ENCODE data around the gene NCK2. TPM values are rescaled to one million over a fixed set of nuclear protein-coding genes. Genes with fewer than 3 reads are reported as not detected.

NCK2 gene
- total RNA-seq, 4 donors from 2014 or later, result 59.8 to 130 (median 96.2) TPM

DNA sequence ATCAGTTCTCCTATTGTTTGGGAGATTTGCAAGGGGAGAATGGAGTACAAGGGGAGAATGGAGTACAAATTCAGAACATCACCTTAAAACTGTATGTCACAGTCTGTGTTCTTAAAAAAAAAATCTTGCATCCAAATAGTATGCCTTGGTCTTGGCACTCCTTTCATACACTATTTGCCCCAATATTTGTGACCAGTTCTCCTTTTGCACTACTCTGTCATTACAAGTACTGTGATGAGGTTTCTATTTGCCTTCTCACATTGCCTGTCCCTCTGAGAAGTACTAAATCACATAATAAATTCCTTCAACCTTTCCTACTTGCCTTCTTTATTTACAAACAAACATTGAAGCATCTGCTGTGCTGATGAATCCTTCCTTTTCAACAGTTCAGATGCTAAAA is 36.0 kb upstream of the NCK2 start:
- no peak for TF ChIP-seq EP300 (IDR thresholded peaks at IDR 0.05)
- no peaks in the 10 kb centered on the region for H3K9me3 ChIP-seq
- intact Hi-C loops (cut with DNase I), result no loop called here
- no peaks in the 10 kb centered on the region for H3K4me1 ChIP-seq
- no peak for DNase-seq (ENCODE audit: extremely low spot score)
- H3K36me3 ChIP-seq, result no peaks in the 10 kb centered on the region
- H3K4me3 ChIP-seq, result no peak overlapping the region
- H3K27ac ChIP-seq (replicated peaks in 1 of 4), result no peak overlapping the region
- H3K27me3 ChIP-seq, result no peaks in the 10 kb centered on the region

DNA sequence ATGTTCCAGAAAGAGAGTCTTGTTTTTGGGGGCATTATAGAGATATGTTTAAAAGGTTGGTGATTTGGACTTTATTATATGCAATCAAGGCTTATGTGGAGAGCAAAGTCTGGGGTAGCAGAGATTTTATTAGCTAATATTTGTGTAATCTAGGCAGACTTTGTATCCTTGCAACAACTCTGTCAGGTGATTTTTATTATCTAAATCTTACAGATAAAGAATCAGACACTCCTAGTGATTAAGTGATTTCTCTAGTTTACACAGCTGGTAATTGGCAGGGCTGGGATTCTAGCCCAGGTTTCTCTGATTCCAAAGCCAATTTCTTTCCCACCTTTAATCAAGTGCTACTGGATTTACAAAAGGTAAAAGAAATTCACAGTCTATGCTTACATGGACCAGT is 33.3 kb upstream of the NCK2 start:
- no peaks in the 10 kb centered on the region for H3K4me1 ChIP-seq
- no peaks in the 10 kb centered on the region for H3K27me3 ChIP-seq
- DNase-seq (ENCODE audit: extremely low spot score), result no peak
- H3K27ac ChIP-seq (replicated peaks in 1 of 4), result no peak overlapping the region
- no peaks in the 10 kb centered on the region for H3K36me3 ChIP-seq
- no peaks in the 10 kb centered on the region for H3K9me3 ChIP-seq
- TF ChIP-seq EP300 (IDR thresholded peaks at IDR 0.05) (no peak), POLR2A (IDR thresholded peaks at IDR 0.05; ENCODE audit: low read depth) (no peak), POLR2AphosphoS5 (IDR thresholded peaks at IDR 0.05) (no peak)
- TF ChIP-seq, protein P1, sequence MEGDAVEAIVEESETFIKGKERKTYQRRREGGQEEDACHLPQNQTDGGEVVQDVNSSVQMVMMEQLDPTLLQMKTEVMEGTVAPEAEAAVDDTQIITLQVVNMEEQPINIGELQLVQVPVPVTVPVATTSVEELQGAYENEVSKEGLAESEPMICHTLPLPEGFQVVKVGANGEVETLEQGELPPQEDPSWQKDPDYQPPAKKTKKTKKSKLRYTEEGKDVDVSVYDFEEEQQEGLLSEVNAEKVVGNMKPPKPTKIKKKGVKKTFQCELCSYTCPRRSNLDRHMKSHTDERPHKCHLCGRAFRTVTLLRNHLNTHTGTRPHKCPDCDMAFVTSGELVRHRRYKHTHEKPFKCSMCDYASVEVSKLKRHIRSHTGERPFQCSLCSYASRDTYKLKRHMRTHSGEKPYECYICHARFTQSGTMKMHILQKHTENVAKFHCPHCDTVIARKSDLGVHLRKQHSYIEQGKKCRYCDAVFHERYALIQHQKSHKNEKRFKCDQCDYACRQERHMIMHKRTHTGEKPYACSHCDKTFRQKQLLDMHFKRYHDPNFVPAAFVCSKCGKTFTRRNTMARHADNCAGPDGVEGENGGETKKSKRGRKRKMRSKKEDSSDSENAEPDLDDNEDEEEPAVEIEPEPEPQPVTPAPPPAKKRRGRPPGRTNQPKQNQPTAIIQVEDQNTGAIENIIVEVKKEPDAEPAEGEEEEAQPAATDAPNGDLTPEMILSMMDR (IDR thresholded peaks at IDR 0.05), result no peak
- intact Hi-C loops (cut with DNase I), result no loop called here
- no peak overlapping the region for H3K4me3 ChIP-seq

DNA sequence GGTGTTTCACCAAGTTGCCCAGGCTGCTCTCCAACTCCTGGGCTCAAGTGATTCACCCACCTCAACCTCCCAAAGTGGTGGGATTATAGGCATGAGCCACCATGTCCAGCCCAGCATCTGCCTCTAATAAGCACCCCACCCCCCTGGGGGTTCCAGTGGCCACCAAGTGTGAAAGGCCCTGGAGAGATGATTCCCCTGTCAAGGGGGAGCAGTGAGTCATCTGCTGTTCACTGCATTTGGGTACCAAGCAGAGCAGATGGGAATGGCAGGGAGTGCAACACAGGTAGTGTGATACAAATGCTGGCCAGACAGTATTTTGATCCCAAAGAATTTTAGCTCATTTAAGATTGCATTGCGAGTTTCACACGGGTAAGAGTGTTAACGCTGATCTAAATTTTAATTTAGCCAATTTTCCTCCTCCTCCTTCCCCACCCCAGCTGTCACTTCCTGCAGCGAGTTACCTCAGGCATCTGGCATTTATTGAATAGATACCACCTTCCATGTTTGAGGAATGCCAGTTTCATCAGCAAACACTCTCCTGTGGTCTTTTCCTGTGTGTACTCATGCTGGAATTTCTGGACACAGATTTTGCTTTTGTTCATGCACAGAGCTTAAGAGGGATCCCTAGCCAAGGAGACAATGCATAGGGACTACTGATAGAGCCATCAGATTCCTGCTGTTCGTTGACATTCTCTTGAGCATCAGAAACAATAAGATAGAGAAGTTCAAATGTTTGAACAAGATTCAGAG is 32.4 kb upstream of the NCK2 start:
- no peak overlapping the region for H3K27ac ChIP-seq (replicated peaks in 1 of 4)
- H3K4me1 ChIP-seq, result no peaks in the 10 kb centered on the region
- H3K36me3 ChIP-seq, result no peaks in the 10 kb centered on the region
- H3K27me3 ChIP-seq, result no peaks in the 10 kb centered on the region
- DNase-seq (ENCODE audit: extremely low spot score), result peak; percentile 82
- TF ChIP-seq EP300 (IDR thresholded peaks at IDR 0.05) (no peak), POLR2AphosphoS5 (IDR thresholded peaks at IDR 0.05) (no peak), POLR2A (IDR thresholded peaks at IDR 0.05; ENCODE audit: low read depth) (no peak)
- TF ChIP-seq, protein P1 (IDR thresholded peaks at IDR 0.05), result no peak
- intact Hi-C loops (cut with DNase I), result no loop called here
- H3K9me3 ChIP-seq, result no peaks in the 10 kb centered on the region
- no peak overlapping the region for H3K4me3 ChIP-seq
- WGBS, result 75% methylated on average over 5 of the region's 5 CpGs

DNA sequence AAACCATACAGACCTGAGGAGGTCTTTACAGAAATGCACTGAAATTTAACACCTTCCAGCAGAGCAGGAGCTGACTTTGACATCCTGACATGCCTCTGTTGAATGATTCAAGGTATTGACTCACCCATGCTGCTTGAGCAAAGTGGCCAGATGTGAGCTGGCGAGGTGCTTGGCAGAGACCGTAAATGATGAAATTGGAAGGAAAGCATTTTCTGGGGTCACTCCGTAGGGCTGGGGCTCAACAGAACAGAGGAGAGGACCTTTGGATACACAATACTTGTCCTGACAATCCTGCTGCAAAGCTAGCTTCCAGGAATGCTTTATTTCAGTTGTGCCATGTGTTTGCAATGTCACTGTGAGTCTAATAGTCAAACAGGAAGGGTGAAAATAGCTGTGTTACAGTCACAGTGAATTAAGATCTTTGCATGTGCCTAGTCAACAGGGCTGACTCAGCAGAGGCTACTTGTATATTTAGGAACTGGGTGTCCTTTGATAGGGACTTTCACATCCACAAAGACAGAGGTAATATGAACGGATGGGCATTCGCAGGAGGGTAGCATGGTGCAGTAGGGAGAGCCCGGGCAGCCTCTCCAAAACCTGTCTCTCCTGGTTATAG is 31.6 kb upstream of the NCK2 start:
- Histone ChIP-seq H3K4me1 (no peaks in the 10 kb centered on the region), H3K36me3 (no peaks in the 10 kb centered on the region), H3K27me3 (no peaks in the 10 kb centered on the region), H3K9me3 (no peaks in the 10 kb centered on the region), H3K27ac (replicated peaks in 1 of 4) (no peak overlapping the region), H3K4me3 (no peak overlapping the region)
- intact Hi-C loops (cut with DNase I), result no loop called here
- 85% methylated on average over 6 of the region's 6 CpGs for WGBS
- peak; percentile 53 for DNase-seq (ENCODE audit: extremely low spot score)
- TF ChIP-seq, protein P1 (IDR thresholded peaks at IDR 0.05), result no peak
- TF ChIP-seq POLR2AphosphoS5 (IDR thresholded peaks at IDR 0.05) (no peak), POLR2A (IDR thresholded peaks at IDR 0.05; ENCODE audit: low read depth) (no peak), EP300 (IDR thresholded peaks at IDR 0.05) (no peak)

DNA sequence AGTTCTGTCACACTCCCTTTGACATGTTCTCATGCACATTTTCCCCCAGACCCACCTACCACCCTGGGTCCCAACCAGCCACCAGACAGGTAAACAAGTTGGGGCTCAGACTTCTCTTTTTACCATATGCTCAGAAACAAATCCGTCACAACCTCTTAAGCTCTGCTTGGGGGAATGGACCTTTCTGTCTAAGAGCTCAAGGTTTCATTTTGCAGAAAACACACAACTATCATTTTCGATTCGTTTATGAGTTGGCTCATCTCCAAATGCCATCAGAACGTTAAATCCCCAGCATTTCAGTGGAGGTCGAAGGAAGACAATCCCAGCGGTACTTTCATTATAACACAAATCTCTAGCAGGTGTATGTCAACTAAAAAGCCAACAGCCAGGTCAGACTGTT is 30.6 kb upstream of the NCK2 start:
- no peak overlapping the region for H3K4me3 ChIP-seq
- H3K27ac ChIP-seq (replicated peaks in 1 of 4), result no peak overlapping the region
- intact Hi-C loops (cut with DNase I), result no loop called here
- 72% methylated on average over 6 of the region's 6 CpGs for WGBS
- no peaks in the 10 kb centered on the region for H3K4me1 ChIP-seq
- no peaks in the 10 kb centered on the region for H3K9me3 ChIP-seq
- peak; percentile 42 for DNase-seq (ENCODE audit: extremely low spot score)
- no peaks in the 10 kb centered on the region for H3K27me3 ChIP-seq
- H3K36me3 ChIP-seq, result no peaks in the 10 kb centered on the region
- no peak for TF ChIP-seq EP300 (IDR thresholded peaks at IDR 0.05)
- no peak for TF ChIP-seq POLR2AphosphoS5 (IDR thresholded peaks at IDR 0.05)
- TF ChIP-seq POLR2A (IDR thresholded peaks at IDR 0.05; ENCODE audit: low read depth), result no peak
- TF ChIP-seq, protein P1 (IDR thresholded peaks at IDR 0.05), result no peak
